Liver (tissue), 9 donors: ENCODE data around the gene MIPEP. TPM values are rescaled to one million over a fixed set of nuclear protein-coding genes. Genes with fewer than 3 reads are reported as not detected.

Experiments used
- DNase-seq: peaks from one replicate; pipeline ENCODE4 v3.0.0-alpha.2; 2017; ENCODE audit warnings: low spot score
- H3K27ac ChIP-seq, 2 donors: one replicate each; pipeline ENCODE4 v1.7.0; 2013; ENCODE audit warnings: inconsistent platforms in 2 of 2, low read length in 2 of 2, control low read depth in 1 of 2, low read depth in 1 of 2, mild to moderate bottlenecking in 1 of 2
- H3K27me3 ChIP-seq, 4 donors: one replicate each; pipeline versions ENCODE4 v1.6.1 to v1.7.0; 2013; ENCODE audit warnings: low read length in 3 of 4, inconsistent platforms in 1 of 4, mild to moderate bottlenecking in 1 of 4, moderate library complexity in 1 of 4; ENCODE audit not compliant: control insufficient read depth in 4 of 4, insufficient read depth in 4 of 4
- H3K36me3 ChIP-seq, 4 donors: one replicate each; pipeline versions ENCODE4 v1.6.1 to v1.7.0; 2013; ENCODE audit warnings: low read length in 3 of 4, mild to moderate bottlenecking in 3 of 4, low read depth in 1 of 4, moderate library complexity in 1 of 4; ENCODE audit not compliant: control insufficient read depth in 4 of 4, insufficient read depth in 3 of 4
- H3K4me1 ChIP-seq, 4 donors: one replicate each; pipeline versions ENCODE4 v1.6.1 to v1.7.0; 2013; ENCODE audit warnings: low read length in 3 of 4, mild to moderate bottlenecking in 3 of 4, moderate library complexity in 1 of 4; ENCODE audit not compliant: control insufficient read depth in 4 of 4, insufficient read depth in 4 of 4
- H3K4me3 ChIP-seq, 3 donors: one replicate each; pipeline versions ENCODE4 v1.6.1 to v1.7.0; 2013; ENCODE audit warnings: low read length in 3 of 3, control low read depth in 1 of 3, low read depth in 1 of 3, mild to moderate bottlenecking in 1 of 3
- H3K9ac ChIP-seq, 2 donors: one replicate each; pipeline ENCODE4 v1.7.0; 2013; ENCODE audit warnings: low read length in 2 of 2, mild to moderate bottlenecking in 2 of 2, moderate library complexity in 2 of 2, control low read depth in 1 of 2, low read depth in 1 of 2
- H3K9me3 ChIP-seq, 4 donors: one replicate each; pipeline versions ENCODE4 v1.6.1 to v1.7.0; 2013; ENCODE audit warnings: low read length in 3 of 4; ENCODE audit not compliant: control insufficient read depth in 4 of 4
- ATF3 ChIP-seq: IDR thresholded peaks from 2 replicates; pipeline ENCODE4 v1.6.1; 2016; ENCODE audit warnings: antibody characterized with exemption
- EGR1 ChIP-seq, 2 donors: IDR thresholded peaks; 2 replicates each; pipeline ENCODE4 v1.6.1; 2016 to 2018; ENCODE audit warnings: antibody characterized with exemption in 2 of 2, low read depth in 2 of 2
- FOXA1 ChIP-seq: IDR thresholded peaks from 2 replicates; pipeline ENCODE4 v1.6.1; 2016; ENCODE audit warnings: antibody characterized with exemption
- FOXA2 ChIP-seq: IDR thresholded peaks from 2 replicates; pipeline ENCODE4 v1.6.1; 2016; ENCODE audit warnings: antibody characterized with exemption
- GABPA ChIP-seq, 2 donors: IDR thresholded peaks in 1 of 2; conservative IDR thresholded peaks in 1 of 2; 2 replicates each; pipeline ENCODE4 v1.6.1; 2016; ENCODE audit warnings: antibody characterized with exemption in 2 of 2, mild to moderate bottlenecking in 1 of 2, moderate library complexity in 1 of 2
- HNF4A ChIP-seq, 2 donors: conservative IDR thresholded peaks; 2 replicates each; pipeline ENCODE4 v1.6.1; 2016; ENCODE audit warnings: antibody characterized with exemption in 2 of 2, mild to moderate bottlenecking in 2 of 2
- HNF4G ChIP-seq: IDR thresholded peaks from 2 replicates; pipeline ENCODE4 v1.6.1; 2016; ENCODE audit warnings: antibody characterized with exemption
- JUND ChIP-seq, 2 donors: IDR thresholded peaks; 2 replicates each; pipeline ENCODE4 v1.6.1; 2016; ENCODE audit warnings: antibody characterized with exemption in 2 of 2
- MAX ChIP-seq: IDR thresholded peaks from 2 replicates; pipeline ENCODE4 v1.6.1; 2016; ENCODE audit warnings: antibody characterized with exemption
- NR2F2 ChIP-seq: IDR thresholded peaks from 2 replicates; pipeline ENCODE4 v1.6.1; 2016; ENCODE audit warnings: antibody characterized with exemption
- RAD21 ChIP-seq, 2 donors: IDR thresholded peaks; 2 replicates each; pipeline ENCODE4 v1.6.1; 2016; ENCODE audit warnings: antibody characterized with exemption in 2 of 2, mild to moderate bottlenecking in 2 of 2
- RXRA ChIP-seq, 2 donors: IDR thresholded peaks; 2 replicates each; pipeline ENCODE4 v1.6.1; 2017 to 2018; ENCODE audit warnings: antibody characterized with exemption in 2 of 2, mild to moderate bottlenecking in 1 of 2
- SP1 ChIP-seq: IDR thresholded peaks from 2 replicates; pipeline ENCODE4 v1.6.1; 2018; ENCODE audit warnings: antibody characterized with exemption, mild to moderate bottlenecking
- TAF1 ChIP-seq: conservative IDR thresholded peaks from 2 replicates; pipeline ENCODE4 v1.6.1; 2016; ENCODE audit warnings: antibody characterized with exemption, mild to moderate bottlenecking
- YY1 ChIP-seq: IDR thresholded peaks from 2 replicates; pipeline ENCODE4 v1.6.1; 2016; ENCODE audit warnings: antibody characterized with exemption, mild to moderate bottlenecking
- WGBS: extraction: QIAGEN DNeasy Blood & Tissue Kit; methylation state at CpG from one replicate; pipeline ENCODE4 v1.1.7; 2013; 5-methylcytosine and 5-hydroxymethylcytosine counted together
- polyA plus RNA-seq, 2 donors: library from polyadenylated mRNA; stranded (reverse) in 1 of 2; unstranded in 1 of 2; fragments of 200-250 nt in 1 of 2; fragments of >200 nt in 1 of 2; fragmentation: Nextera tagmentation in 1 of 2; extraction: Ambion mirVana in 1 of 2; gene quantifications; one replicate each; pipeline versions ENCODE4 v1.2.1 to v1.2.3, GENCODE V29; 2013 to 2015
- total RNA-seq, 2 donors: library from RNA; depleted of rRNA; stranded (reverse); fragments of >200 nt; gene quantifications; one replicate each; pipeline ENCODE4 v1.2.3, GENCODE V29; 2014
- donor health status: healthy.
- donor health status: healthy.
- donor health status: healthy.
- donor health status: healthy.
- donor health status: healthy.

The MIPEP gene
- total and polyA plus RNA-seq, 4 donors, result 7.4 to 11.7 (median 10.2) TPM

DNA sequence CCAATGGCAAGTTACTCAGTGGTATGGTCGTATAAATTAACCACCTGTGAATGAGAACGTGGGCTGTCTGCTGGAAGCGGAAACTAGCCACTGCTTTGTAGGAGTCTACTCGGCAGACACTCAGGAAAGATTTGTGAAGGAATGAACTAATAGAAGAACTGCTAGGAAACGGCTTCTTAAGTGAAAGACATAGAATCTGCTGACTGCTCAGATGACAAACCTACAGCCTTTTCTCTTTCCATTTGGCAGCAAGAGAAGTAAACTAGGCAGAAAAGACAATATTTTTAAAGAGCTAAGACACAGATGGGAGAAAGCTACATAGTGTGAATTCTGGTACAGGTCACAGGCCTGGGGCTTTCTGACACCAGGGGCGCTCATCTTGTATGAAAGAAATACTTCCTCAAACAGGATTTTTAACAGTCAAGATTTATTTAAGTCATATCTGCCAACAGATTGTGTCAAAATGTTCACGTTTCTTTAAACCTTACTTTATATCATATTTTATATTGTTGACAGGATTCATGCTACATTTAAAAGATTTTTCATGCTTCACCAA lies 78.4 kb downstream of the MIPEP start:
- H3K27ac ChIP-seq, result no peak overlapping the region
- 92% methylated on average over 7 of the region's 7 CpGs for WGBS
- TF ChIP-seq FOXA2 (no peak), ATF3 (no peak), TAF1 (no peak), GABPA (IDR thresholded peaks at IDR 0.05 in 1 of 2, conservative IDR thresholded peaks at IDR 0.05 in 1 of 2) (no peak), NR2F2 (no peak), JUND (IDR thresholded peaks at IDR 0.05) (no peak), RXRA (IDR thresholded peaks at IDR 0.05) (no peak), FOXA1 (no peak), EGR1 (IDR thresholded peaks at IDR 0.05; ENCODE audit: low read depth in 2 of 2) (no peak), RAD21 (IDR thresholded peaks at IDR 0.05) (no peak)

DNA sequence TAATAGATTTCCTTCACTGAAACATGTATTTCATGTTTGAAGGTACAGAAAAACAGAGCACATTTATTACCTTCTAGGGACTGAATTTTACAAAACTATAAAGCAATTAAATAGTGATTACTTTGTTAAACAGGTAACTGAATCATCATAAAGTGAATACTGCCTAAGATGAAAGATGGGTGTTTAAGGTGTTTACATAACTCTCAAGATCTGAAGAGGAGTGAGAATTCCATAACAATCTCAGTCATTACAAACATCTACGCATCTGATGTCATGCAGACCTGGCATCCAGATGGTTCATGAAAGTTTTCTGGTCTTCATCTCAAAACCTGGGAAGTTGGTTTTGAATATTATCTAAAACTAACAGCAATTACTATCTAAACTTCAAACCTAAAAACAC lies 80.4 kb downstream of the MIPEP start:
- Histone ChIP-seq H3K9me3 (no peaks in the 10 kb centered on the region), H3K27ac (no peak overlapping the region), H3K4me1 (no peaks in the 10 kb centered on the region), H3K9ac (no peak overlapping the region), H3K36me3 (no peaks in the 10 kb centered on the region), H3K4me3 (no peak overlapping the region), H3K27me3 (no peaks in the 10 kb centered on the region)
- WGBS, result 99% methylated on average over 1 of the region's 1 CpG
- no peak for DNase-seq
- TF ChIP-seq RAD21 (IDR thresholded peaks at IDR 0.05) (no peak), SP1 (no peak), JUND (IDR thresholded peaks at IDR 0.05) (no peak), TAF1 (no peak), YY1 (no peak), MAX (no peak), HNF4G (no peak)

More for the DNA sequence above, 78.4 kb downstream of the MIPEP start:
- no peak for DNase-seq
- H3K9me3 ChIP-seq, result no peaks in the 10 kb centered on the region
- H3K4me1 ChIP-seq, result no peaks in the 10 kb centered on the region
- no peaks in the 10 kb centered on the region for H3K36me3 ChIP-seq
- H3K9ac ChIP-seq, result no peak overlapping the region
- no peaks in the 10 kb centered on the region for H3K27me3 ChIP-seq
- H3K4me3 ChIP-seq, result no peak overlapping the region

DNA sequence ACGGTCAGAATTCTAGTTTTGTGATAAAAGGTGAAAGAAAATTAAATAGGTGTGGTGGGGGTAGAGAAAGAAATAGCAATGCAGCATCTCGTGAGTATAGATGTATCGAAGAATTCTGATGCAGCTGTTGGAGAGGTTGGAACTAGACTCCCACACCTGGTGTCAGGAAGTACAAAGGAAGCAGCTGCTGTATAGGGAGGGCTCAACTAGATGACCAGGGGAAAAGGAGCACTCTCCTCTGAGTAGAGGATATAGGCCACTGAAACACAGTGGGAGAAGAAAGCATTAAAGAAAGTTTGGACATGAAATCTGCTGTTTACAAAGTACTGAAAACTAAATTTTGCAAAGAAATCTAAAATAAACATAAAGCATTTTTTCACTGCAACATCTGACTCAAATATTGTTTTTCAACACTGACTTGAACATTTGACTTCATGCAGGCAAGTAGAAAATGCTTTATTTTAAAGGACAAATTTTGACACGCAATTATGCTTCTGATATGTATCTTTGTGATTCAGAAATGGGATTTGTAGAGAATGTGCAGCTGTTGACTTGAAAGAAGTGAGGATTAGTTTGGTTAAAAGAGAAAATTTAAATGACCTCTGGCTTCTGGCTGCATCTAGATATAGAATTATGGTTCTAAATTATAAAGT lies 82.2 kb downstream of the MIPEP start:
- H3K27ac ChIP-seq, result no peak overlapping the region
- 71% methylated on average over 4 of the region's 4 CpGs for WGBS

More for the DNA sequence above, 82.2 kb downstream of the MIPEP start:
- DNase-seq, result no peak
- Histone ChIP-seq H3K4me1 (no peaks in the 10 kb centered on the region), H3K36me3 (no peaks in the 10 kb centered on the region), H3K9ac (no peak overlapping the region), H3K27me3 (no peaks in the 10 kb centered on the region), H3K4me3 (no peak overlapping the region), H3K9me3 (no peaks in the 10 kb centered on the region)
- TF ChIP-seq FOXA2 (no peak), TAF1 (no peak), YY1 (no peak), ATF3 (no peak), EGR1 (IDR thresholded peaks at IDR 0.05; ENCODE audit: low read depth in 2 of 2) (no peak), NR2F2 (no peak), HNF4A (conservative IDR thresholded peaks at IDR 0.05) (no peak), RAD21 (IDR thresholded peaks at IDR 0.05) (no peak)
